ENCODE results near the gene ELK1.
"Not testable (repeated sequence)": the region's sequence is repeated elsewhere in the genome, so short reads cannot be mapped to it uniquely, and the experiment has no call there.

The ELK1 gene, protein sequence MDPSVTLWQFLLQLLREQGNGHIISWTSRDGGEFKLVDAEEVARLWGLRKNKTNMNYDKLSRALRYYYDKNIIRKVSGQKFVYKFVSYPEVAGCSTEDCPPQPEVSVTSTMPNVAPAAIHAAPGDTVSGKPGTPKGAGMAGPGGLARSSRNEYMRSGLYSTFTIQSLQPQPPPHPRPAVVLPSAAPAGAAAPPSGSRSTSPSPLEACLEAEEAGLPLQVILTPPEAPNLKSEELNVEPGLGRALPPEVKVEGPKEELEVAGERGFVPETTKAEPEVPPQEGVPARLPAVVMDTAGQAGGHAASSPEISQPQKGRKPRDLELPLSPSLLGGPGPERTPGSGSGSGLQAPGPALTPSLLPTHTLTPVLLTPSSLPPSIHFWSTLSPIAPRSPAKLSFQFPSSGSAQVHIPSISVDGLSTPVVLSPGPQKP

DNA sequence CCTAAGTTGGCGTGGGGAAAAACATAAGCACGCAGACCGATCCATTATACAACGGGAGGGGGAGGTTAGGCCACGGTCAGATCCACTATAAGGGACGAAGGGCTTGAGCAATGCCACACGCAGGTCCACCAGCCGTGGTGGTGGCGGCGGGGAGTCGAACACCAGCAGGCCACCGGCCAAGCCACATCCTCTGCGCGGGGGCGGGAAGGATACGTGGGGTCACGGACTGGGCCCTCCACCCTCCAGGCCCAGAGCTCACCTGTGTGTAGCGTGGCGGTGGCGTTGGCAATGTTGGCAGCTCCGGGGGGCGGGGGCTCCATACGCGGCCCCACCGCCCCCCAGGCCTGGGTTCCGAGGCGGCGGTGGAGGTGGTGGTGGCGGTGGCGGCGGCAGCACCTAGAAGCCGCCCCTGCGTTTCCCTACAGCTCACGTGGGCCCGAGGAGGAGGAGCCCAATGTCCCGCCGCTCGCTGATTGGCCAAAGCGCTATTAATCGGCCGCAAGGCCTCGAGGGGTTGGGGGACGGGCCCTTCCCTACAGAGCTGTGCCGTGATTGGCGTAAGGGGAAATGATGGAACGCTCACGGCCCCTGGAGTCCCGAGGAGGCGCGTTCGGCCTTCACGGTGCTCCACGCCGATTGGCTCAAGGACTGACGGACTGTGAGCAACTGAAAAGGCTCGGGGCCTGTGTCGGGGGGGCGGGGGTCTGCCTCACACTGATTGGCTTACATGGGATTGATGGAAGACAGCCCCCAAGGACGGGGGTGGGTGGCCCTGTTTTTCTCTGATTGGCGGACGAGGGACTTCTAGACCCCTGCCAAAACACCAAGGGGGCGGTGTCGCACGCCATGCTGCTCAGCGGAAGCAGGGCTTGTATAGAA lies at the start of gene ELK1:
Gene ELK1, minus strand, starts transcription at position 400 of the 879 bp plus-strand sequence. CDS start 9,122 bp downstream, outside the sequence.
- Histone ChIP-seq H3K9me3 (no peaks in the 10 kb centered on the region), H3K36me3 (peaks cover 29% of the 10 kb centered on the region), H3K27me3 (peaks cover 59% of the 10 kb centered on the region), H3K4me2 (peak within 1 kb of the TSS; percentile 85), H3K27ac (peak within 1 kb of the TSS; percentile 70), H3K4me3 (peak within 1 kb of the TSS; percentile 77), H3K4me1 (peaks cover 27% of the 10 kb centered on the region), H4K20me1 (peaks cover 38% of the 10 kb centered on the region), H3K9ac (peak within 1 kb of the TSS; percentile 78)
- no peak for TF ChIP-seq Cebpa-rat (IDR thresholded peaks at IDR 0.05)

DNA sequence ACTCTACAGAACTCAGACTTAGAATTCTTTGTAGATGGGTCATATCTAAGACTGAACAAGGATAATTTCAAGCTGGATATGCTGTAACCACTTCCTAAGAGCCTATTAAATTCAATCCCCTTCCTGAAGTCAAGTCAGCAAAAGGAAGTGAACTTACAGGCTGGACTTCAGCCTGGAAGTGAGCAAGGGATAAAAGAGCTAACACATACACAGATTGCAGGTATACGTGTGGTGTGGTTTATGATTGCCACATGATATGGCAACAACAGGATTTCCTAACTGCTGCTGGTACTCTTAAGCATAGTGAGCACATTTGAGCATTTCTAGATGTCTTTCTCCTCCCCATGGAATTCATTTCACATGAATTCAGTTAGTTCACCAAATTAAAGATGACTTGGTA lies 46.8 kb upstream of the ELK1 start:
- no peak for TF ChIP-seq Cebpa-rat (IDR thresholded peaks at IDR 0.05)
- Histone ChIP-seq H4K20me1 (no peaks in the 10 kb centered on the region), H3K36me3 (no peaks in the 10 kb centered on the region), H3K27me3 (peaks cover 68% of the 10 kb centered on the region), H3K9me3 (peaks cover 25% of the 10 kb centered on the region), H3K4me3 (no peak overlapping the region), H3K4me2 (no peak overlapping the region), H3K9ac (no peak overlapping the region), H3K4me1 (no peaks in the 10 kb centered on the region), H3K27ac (no peak overlapping the region)

DNA sequence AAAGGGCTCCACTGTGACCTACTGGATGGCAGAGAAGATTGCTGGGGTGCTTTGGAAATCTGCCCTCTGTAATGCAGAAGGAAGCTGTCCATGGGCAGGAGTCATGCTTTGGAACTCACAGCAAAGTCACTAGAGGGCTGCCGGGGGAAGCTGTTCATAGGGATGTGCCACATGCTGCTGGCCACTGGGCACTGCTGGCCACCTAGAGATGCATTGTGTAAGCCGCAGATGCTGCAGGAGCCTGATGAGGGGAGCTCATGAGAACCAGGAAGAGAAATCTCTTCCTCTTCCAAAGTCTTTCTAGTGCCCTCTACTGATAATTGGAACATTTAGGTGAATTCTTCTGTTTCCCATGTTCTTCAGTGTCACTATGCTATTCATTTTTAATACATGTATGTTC lies 39.8 kb upstream of the ELK1 start:
- Histone ChIP-seq H3K36me3 (no peaks in the 10 kb centered on the region), H3K27ac (no peak overlapping the region), H4K20me1 (no peaks in the 10 kb centered on the region), H3K9me3 (no peaks in the 10 kb centered on the region), H3K9ac (no peak overlapping the region), H3K4me1 (no peaks in the 10 kb centered on the region), H3K27me3 (peaks cover 67% of the 10 kb centered on the region), H3K4me3 (no peak overlapping the region), H3K4me2 (no peak overlapping the region)
- no peak for TF ChIP-seq Cebpa-rat (IDR thresholded peaks at IDR 0.05)

DNA sequence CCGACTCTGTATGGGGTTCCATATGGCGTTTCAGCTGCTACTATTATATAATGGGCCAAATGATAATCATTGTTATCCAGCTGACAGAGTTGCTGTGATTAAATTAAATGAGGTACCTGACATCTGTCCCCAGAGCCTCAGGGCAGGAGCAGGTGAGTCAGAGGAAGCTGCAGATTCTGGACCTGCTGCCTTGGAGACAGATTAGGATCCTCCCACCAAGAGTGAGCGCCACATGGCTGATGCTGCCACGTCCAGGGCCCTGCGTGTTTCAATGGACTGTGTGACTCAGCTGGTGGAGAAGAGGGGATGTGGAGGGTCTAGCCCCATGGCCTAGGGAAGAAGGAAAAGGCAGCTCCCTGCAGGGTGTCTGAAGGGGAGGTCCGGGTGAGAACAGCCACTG lies 36.9 kb upstream of the ELK1 start:
- H3K4me2 ChIP-seq = no peak overlapping the region
- H3K36me3 ChIP-seq = no peaks in the 10 kb centered on the region
- no peaks in the 10 kb centered on the region for H3K9me3 ChIP-seq
- no peak overlapping the region for H3K4me3 ChIP-seq
- no peak for TF ChIP-seq Cebpa-rat (IDR thresholded peaks at IDR 0.05)
- H4K20me1 ChIP-seq = no peaks in the 10 kb centered on the region
- no peaks in the 10 kb centered on the region for H3K4me1 ChIP-seq
- no peak overlapping the region for H3K9ac ChIP-seq
- no peak overlapping the region for H3K27ac ChIP-seq
- H3K27me3 ChIP-seq = peaks cover 66% of the 10 kb centered on the region

DNA sequence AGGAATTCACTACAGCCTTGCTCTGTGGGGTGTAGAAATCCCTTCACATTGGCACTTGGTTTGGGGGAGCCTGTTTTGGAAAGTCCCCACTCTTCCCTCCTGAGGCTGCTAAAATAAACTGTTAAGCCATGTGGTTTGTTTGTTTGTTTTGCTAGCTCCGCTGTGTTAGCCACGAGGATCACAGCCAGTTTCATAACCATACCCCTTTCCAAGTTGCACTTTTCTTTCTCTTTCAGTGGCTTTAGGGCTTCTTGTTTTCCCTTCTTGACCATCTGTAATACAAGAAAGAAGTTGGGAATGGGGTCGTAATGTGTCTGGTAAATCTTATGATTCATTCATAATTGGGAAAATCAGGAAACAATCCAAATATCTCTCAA lies 33.5 kb upstream of the ELK1 start:
- Histone ChIP-seq H3K9ac (no peak overlapping the region), H3K36me3 (no peaks in the 10 kb centered on the region), H3K27ac (no peak overlapping the region), H3K4me1 (no peaks in the 10 kb centered on the region), H3K4me2 (no peak overlapping the region), H3K9me3 (no peaks in the 10 kb centered on the region), H3K4me3 (no peak overlapping the region), H3K27me3 (peaks cover 70% of the 10 kb centered on the region), H4K20me1 (no peaks in the 10 kb centered on the region)
- TF ChIP-seq Cebpa-rat (IDR thresholded peaks at IDR 0.05) = no peak

DNA sequence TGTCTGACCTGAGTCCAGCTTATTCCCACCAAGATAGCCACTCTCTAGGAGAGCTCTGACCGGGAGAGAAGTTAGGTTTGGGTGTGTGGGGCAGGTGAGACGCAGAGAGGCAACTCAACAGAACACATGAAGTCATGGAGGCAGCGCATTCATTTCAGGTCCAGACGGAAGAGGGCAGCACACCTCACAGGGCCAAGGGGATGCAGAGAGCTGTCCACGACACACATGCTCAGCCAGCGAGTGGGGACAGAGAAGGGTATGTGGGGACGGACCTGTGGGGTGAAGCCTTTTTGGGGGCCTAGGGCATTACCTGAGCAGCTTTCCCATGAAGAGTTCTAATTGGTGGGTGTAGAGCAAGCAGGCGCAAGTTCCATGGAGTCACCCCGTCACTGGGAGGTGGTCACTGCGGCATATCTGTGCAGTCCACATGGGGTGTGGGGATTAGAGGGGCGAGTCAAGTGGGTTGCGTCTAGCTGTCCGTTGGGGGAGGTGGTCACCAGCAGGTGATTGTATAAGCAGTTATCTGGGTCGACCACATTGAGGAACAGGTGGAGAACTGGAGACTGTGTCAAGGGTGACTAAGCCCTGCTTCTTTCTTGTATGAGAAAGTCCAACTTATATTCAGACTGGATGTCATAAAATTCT lies 32.9 kb upstream of the ELK1 start:
- Histone ChIP-seq H3K9me3 (no peaks in the 10 kb centered on the region), H3K9ac (no peak overlapping the region), H3K27ac (no peak overlapping the region), H3K4me3 (no peak overlapping the region), H3K4me2 (no peak overlapping the region), H3K27me3 (peaks cover 73% of the 10 kb centered on the region), H3K36me3 (no peaks in the 10 kb centered on the region), H4K20me1 (no peaks in the 10 kb centered on the region), H3K4me1 (no peaks in the 10 kb centered on the region)
- TF ChIP-seq Cebpa-rat (IDR thresholded peaks at IDR 0.05) = no peak

DNA sequence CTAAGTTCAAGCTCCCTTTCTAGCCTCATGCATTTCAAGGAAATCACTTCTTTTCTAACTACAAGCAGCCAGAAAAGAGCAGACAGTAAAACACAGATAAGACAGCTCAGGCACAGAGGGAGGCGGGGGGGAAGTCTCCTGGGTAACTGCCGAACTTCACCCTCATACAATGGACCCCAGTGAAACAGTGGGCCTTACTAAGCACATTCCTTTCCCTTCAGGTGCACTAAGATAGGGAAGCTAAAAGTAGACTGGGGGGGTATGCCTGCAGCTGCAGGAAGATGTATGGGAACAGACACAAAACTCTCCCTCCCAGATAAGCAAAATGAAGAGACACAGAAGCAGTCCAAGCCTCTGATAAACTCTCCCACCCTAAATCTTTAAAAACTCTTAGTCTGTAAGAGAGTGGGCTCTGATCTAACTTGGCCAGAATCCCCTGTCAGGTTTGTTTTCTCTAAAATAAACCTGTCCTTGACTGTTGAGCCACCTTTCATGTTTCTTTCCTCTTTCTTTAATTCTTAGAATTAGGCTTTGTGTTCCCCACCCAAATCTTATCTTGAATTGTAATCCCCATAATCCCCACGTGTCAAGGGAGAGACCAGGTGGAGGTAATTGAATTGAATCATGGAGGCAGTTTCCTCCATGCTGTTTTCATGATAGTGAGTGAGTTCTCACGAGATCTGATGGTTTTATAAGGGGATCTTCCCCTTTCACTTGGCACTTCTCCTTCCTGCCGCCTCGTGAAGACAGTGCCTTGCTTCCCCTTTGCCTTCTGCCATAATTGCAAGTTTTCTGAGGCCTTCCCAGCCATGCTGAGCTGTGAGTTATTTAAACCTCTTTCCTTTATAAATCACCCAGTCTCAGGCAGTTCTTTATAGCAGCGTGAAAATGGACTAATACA lies 25.8 kb upstream of the ELK1 start:
- H3K9me3 ChIP-seq, H3K9ac ChIP-seq, H3K27ac ChIP-seq, H3K4me2 ChIP-seq, H3K4me3 ChIP-seq, H3K4me1 ChIP-seq, H3K36me3 ChIP-seq, H4K20me1 ChIP-seq: not testable (repeated sequence)
- H3K27me3 ChIP-seq = peaks cover 49% of the 10 kb centered on the region

DNA sequence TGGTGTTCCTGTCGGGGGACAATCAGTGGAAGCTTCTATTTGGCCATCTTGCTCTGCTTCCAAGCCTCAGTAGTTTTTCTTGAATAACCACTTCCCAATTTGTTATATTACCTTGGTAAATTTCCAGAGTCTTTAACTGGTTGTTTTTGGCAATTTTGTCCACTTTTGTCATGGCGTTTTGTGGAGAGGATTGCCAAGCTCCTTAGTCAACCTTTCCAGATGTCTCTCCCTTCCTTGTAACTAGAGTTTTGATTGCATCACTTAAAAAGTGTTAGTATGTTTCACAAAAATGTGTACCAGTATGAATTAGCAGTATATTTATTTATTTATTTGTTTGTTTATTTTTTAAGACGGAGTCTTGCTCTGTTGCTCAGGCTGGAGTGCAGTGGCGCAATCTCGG lies 24.4 kb upstream of the ELK1 start:
- H3K9ac ChIP-seq = no peak overlapping the region
- H4K20me1 ChIP-seq = no peaks in the 10 kb centered on the region
- H3K4me2 ChIP-seq = no peak overlapping the region
- H3K27me3 ChIP-seq = peaks cover 36% of the 10 kb centered on the region
- H3K27ac ChIP-seq = no peak overlapping the region
- H3K9me3 ChIP-seq = peaks cover 9% of the 10 kb centered on the region; the same call in 1 of the 2 replicates
- no peak for TF ChIP-seq Cebpa-rat (IDR thresholded peaks at IDR 0.05)
- no peaks in the 10 kb centered on the region for H3K36me3 ChIP-seq
- no peak overlapping the region for H3K4me3 ChIP-seq
- H3K4me1 ChIP-seq = no peaks in the 10 kb centered on the region

DNA sequence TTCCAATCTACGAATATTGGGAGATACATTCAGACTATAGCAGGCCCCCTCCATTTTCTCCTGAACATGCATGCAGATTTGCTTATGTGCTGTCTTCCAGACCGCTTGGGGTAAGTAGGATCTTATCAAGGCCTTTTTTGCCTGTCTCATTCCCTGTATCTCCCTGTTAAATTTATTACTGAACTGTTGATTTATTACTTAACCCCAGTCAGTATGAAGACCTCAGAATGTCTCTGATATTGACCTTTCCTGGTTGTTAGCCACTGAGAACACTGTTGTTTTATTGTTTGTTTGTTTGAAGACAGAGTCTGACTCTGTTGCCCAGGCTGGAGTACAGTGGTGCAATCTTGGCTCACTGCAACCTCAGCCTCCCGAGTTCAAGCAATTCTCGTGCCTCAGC lies 15.4 kb upstream of the ELK1 start:
- H3K9me3 ChIP-seq, H3K9ac ChIP-seq, H3K36me3 ChIP-seq, H4K20me1 ChIP-seq, H3K4me2 ChIP-seq, H3K4me1 ChIP-seq, H3K27ac ChIP-seq, H3K4me3 ChIP-seq: not testable (repeated sequence)
- peaks cover 56% of the 10 kb centered on the region for H3K27me3 ChIP-seq
